ENCODE results near the gene GOLT1A.
A peak's percentile ranks its signal among the peaks of the same experiment; 100 is the strongest.

Gene GOLT1A

GRCh38 chr1:204153667-204154066 is 60.1 kb downstream of the GOLT1A start:
- DNase-seq, result no peak

- no peak for DNase-seq
Measured at GRCh38 chr1:204152310-204153044, 61.3 kb downstream of the GOLT1A start.

GRCh38 chr1:204151552-204152309 is 62.1 kb downstream of the GOLT1A start, which contains the start of gene ETNK2:
Gene ETNK2 (minus strand): TSS chr1:204152044. CDS start chr1:204151852, 192 bp downstream.
- peak; percentile 29 to 32 for DNase-seq

GRCh38 chr1:204150702-204151551 is 62.9 kb downstream of the GOLT1A start:
- no peak for DNase-seq

- no peak for DNase-seq
Measured at GRCh38 chr1:204149635-204150565, 63.9 kb downstream of the GOLT1A start.

- DNase-seq, result no peak
Measured at GRCh38 chr1:204149107-204149506, 64.7 kb downstream of the GOLT1A start.

Data from activated CD4-positive, alpha-beta T cell treated with anti-CD3 and anti-CD28 coated beads, Interleukin-2, amount 50 U/mL, for 4 hours (primary cell).